Erythroblast (primary cell): ENCODE data around the gene ZMYND8.

Experiments used
- GATA1 ChIP-seq: IDR thresholded peaks from 2 replicates; pipeline ENCODE4 v1.6.1; 2011; ENCODE audit warnings: low read depth, mild to moderate bottlenecking, control low read depth, low read length, moderate library complexity
- POLR2A ChIP-seq: IDR thresholded peaks from 2 replicates; pipeline ENCODE4 v1.6.1; 2011; ENCODE audit warnings: mild to moderate bottlenecking, low read length

DNA sequence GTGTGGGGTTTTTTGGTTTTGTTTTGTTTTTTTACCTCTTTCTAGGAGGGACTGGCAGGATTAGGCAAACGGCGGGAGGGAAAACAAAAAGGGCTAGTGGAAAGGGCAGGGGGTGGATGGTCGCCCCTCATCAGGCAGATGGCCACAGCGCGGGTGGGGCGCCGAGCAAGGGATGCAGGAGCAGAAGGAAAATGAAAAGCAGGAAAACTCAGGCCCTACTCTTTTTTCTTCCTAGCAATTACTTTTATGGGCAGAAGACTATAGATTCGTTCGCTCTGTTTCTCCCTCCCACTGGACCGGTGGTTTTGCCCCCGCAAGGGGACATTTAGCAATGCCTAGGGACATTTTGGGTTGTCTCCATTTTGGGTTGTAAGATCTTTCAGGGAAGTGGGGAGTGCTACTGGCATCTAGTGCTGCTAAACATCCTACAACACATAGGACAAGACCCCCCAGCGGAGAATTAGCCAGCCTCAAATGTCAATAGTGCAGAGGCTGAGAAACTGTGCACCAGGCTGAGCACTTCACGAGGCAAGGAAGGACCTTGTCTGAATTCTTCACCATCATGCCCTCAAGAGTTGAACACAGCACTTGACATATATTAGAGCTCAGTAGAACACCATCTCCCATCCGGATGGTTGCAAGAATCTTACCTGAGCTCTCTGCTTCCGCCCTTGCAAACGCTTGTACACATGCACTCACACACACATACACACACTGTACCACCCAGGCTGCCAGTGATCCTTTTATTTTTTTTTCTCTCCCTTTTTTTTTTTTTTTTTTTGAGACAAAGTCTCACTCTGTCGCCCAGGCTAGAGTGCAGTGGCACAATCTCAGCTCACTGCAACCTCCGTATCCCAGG is 4.8 kb upstream of the ZMYND8 start:
- TF ChIP-seq POLR2A (no peak), GATA1 (no peak)
